Stimulated activated naive CD8-positive, alpha-beta T cell treated with anti-CD3 and anti-CD28 coated beads, Interleukin-15, Interleukin-2, amounts not matched to agents 100 ng/mL and 50 ng/mL, for 24 hours (primary cell): ENCODE results near the gene FHDC1.

Experiments used
- H3K27ac Mint-ChIP-seq: one replicate; pipeline ENCODE4 v1.8.0; 2021; ENCODE audit warnings: mild to moderate bottlenecking, mixed read lengths
- H3K27me3 Mint-ChIP-seq: one replicate; pipeline ENCODE4 v1.8.0; 2021; ENCODE audit warnings: mixed read lengths
- H3K36me3 Mint-ChIP-seq: one replicate; pipeline ENCODE4 v1.8.0; 2021; ENCODE audit warnings: low read depth, mixed read lengths
- H3K4me1 Mint-ChIP-seq: one replicate; pipeline ENCODE4 v1.8.0; 2021; ENCODE audit warnings: low read depth, mixed read lengths
- H3K4me3 Mint-ChIP-seq: one replicate; pipeline ENCODE4 v1.8.0; 2021; ENCODE audit warnings: mild to moderate bottlenecking, mixed read lengths
- H3K9me3 Mint-ChIP-seq: one replicate; pipeline ENCODE4 v1.8.0; 2021; ENCODE audit warnings: mixed read lengths

FHDC1 gene

DNA sequence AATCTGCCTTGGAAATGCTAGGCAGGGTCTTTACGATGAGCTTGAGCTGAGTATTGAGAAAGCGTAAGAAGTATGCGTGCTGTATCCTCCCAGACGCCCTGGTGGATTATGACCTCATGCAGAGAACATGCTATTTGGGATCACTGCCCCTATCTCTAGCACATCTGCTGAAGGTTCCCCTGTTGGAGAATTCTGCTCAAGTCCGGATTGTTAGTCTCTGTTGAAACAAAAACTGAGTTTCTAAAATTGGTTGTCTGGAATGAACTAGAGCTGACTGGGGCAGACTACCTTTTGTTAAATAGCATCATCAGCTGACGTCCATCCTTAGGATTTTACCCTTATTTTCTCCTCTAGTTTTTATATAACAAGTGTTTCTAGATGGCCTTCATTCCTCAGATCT lies 7.5 kb downstream of the FHDC1 start:
- H3K27me3 Mint-ChIP-seq = peaks cover 30% of the 10 kb centered on the region

DNA sequence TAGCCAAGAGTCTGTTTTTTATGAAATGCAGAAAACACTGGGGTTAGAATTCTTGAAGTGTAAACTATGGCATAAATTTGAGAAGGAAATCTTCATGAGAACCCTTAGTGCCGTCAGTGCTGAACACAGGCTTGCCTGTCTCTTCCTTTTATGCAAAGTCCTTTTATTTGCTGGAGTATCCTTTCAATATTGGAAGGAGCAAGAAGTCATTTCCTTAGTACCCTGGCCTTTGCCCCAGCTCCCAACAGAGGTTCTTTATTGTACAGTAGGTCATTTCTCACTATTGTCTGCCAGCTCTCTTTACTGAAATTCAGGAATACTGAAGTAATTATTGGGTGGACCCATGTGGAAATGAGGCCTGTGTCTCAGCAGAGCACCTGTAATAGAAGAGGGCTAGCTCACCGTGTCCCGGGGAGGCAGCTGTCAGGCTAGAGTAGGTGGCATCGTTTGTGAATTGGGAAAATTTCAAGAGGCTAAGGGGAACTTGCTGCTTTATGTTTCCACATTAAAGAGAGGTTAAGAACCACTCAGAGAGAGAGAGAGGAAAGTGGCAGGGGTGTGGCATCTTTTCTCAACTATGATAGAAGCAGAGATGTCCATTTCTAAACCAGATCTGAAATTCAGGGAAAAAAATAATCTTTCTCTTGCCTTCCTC lies 8.7 kb downstream of the FHDC1 start:
- Mint-ChIP-seq H3K27ac (no peak overlapping the region), H3K9me3 (no peaks in the 10 kb centered on the region), H3K27me3 (peaks cover 19% of the 10 kb centered on the region), H3K36me3 (no peaks in the 10 kb centered on the region), H3K4me3 (no peak overlapping the region), H3K4me1 (peaks cover 4% of the 10 kb centered on the region)

More for the DNA sequence above, 7.5 kb downstream of the FHDC1 start:
- Mint-ChIP-seq H3K27ac (no peak overlapping the region), H3K4me1 (peaks cover 4% of the 10 kb centered on the region), H3K4me3 (no peak overlapping the region), H3K36me3 (no peaks in the 10 kb centered on the region), H3K9me3 (no peaks in the 10 kb centered on the region)

DNA sequence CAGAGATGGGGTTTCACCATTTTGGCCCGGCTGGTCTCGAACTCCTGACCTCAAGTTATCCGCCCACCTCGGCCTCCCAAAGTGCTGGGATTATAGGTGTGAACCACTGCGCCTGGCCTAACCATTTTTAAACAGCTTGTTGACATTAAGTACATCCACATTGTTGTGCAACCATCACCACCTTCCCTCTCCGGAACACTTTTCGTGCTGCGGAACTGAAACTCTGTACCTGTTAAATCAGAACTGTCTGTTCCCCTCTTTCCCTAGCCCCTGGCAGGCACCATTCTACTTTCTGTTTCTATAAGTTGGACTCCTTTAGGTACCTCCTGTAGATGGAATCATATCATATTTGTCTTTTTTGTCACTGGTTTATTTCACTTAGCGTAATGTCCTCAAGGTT lies 9.5 kb downstream of the FHDC1 start:
- Mint-ChIP-seq H3K27ac (no peak overlapping the region), H3K36me3 (no peaks in the 10 kb centered on the region), H3K4me1 (peaks cover 4% of the 10 kb centered on the region), H3K9me3 (no peaks in the 10 kb centered on the region), H3K4me3 (no peak overlapping the region), H3K27me3 (peaks cover 17% of the 10 kb centered on the region)

DNA sequence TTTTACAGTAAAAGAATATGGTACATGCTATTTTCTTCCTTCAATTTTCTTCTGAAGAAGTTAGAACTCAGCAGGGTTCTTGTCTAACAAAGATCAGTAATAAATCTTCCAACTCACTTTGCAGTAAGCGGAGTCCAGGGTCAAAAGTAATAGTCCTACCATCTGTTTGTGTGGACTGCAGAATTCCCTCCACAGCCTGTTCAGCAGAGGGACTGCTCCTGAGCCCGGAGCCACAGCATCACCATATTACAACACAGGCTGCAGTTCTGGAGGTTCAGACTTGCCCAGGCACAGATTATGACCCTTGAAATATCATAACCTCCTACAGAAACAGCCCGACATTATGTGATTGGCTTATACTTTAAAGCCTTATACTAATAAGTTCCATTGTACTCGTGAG lies 10.3 kb downstream of the FHDC1 start:
- Mint-ChIP-seq H3K4me1 (peaks cover 4% of the 10 kb centered on the region), H3K4me3 (no peak overlapping the region), H3K27ac (no peak overlapping the region), H3K9me3 (no peaks in the 10 kb centered on the region), H3K27me3 (peaks cover 20% of the 10 kb centered on the region), H3K36me3 (no peaks in the 10 kb centered on the region)

DNA sequence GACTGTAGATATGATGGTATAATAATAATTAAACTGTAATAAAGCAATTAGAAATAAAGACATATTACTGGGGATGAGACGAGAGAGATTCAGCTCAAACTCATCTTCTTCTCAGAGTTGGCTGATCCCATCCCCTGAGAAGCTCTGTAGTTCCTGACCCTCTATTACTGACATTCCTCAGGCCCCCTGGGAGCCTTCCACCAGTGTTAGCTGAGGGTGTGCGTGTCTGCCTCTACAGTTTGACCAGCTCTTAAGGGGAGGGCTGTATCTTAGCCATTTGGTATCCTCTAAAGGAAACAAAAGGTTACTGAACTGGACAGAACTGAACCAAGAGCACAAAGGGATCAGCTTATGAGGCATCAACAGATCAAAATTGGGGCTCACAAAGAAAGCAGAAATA lies 11.2 kb downstream of the FHDC1 start:
- Mint-ChIP-seq H3K27me3 (peaks cover 20% of the 10 kb centered on the region), H3K9me3 (no peaks in the 10 kb centered on the region), H3K4me1 (peaks cover 4% of the 10 kb centered on the region), H3K4me3 (no peak overlapping the region), H3K27ac (no peak overlapping the region), H3K36me3 (no peaks in the 10 kb centered on the region)

DNA sequence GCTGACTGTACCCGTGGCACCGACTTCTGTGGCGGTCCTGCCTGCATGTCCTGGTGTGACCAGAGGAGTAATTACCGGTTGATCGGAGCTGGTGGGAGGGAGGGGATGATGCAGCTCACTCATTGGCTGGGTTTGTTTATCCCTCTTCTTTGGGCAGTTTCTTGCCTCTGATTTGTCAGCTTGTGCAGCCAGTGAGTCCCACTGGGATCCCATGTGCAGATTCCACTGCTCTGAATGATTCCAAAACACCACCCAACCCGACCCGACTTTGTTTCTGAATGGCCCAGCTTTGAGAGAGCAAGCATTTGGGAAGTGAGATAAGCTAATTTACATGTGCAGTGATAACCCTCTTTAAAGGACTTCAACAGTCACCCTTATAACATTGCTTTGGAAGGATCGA lies 13.8 kb downstream of the FHDC1 start:
- Mint-ChIP-seq H3K4me3 (no peak overlapping the region), H3K27ac (no peak overlapping the region), H3K36me3 (no peaks in the 10 kb centered on the region), H3K9me3 (no peaks in the 10 kb centered on the region), H3K27me3 (peaks cover 16% of the 10 kb centered on the region), H3K4me1 (peaks cover 4% of the 10 kb centered on the region)

DNA sequence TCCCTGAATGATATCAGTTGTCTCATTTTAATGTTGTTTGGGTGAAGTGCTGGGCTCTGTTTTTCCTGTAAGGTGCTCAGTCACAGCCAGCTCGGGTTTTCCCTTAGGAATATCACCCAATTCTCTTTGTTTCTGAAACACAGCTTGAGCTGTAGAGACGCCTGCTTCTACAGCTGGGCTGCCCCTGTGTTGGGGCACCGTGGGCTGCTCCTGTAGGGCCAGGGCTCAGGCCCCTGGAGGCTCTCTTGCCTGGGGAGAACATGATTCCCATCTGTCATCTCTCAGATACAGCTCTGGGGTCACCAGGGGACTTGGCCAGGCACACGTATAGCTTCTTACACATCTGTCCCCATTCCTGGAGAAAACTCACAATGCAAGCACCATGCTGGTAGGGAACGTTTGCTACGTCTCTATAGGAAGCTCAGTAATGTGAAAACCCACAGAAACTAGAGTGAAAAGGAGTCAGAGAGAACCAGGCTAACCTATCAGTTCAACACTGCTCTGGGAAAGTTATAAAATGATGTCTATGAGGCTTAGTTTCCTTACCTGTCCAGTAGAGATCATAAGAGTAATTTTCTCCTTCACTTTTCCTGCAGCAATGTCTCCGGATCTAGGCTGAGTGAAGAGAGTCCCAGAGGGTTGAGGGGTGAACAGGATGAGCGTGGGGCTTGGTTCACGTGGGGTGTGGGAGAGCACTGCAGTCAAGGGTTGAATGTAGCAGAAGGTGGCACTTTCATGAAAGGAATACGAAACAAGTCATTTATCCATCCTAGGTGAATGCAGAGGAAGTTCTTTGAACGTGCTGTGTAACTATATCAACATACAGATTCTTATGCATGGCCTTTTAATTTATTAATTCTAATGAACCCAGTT lies 14.5 kb downstream of the FHDC1 start:
- no peaks in the 10 kb centered on the region for H3K36me3 Mint-ChIP-seq
- H3K27me3 Mint-ChIP-seq = peaks cover 16% of the 10 kb centered on the region
- H3K27ac Mint-ChIP-seq = no peak overlapping the region
- H3K4me3 Mint-ChIP-seq = no peak overlapping the region
- H3K9me3 Mint-ChIP-seq = no peaks in the 10 kb centered on the region
- H3K4me1 Mint-ChIP-seq = peaks cover 3% of the 10 kb centered on the region

DNA sequence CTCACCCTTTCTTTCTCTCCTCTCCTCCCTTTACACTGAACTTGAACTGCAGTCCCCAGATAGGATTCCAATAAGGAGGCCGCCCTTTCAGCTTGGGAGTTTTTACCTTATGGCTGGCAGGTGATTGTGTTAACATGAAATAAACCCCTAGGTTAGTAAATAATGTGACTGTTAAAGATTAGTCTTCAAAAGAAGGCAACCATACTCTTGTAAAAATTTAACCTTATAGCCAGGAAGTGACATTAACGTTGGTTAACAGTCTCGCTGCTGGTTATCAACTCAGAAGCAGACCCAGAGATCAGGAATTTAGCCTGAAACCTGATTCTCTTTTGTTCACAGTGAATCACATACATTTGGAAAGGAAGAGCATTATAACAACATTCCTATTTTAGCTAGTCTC lies 15.2 kb downstream of the FHDC1 start:
- Mint-ChIP-seq H3K9me3 (no peaks in the 10 kb centered on the region), H3K27ac (no peak overlapping the region), H3K36me3 (no peaks in the 10 kb centered on the region), H3K27me3 (peaks cover 16% of the 10 kb centered on the region), H3K4me1 (no peaks in the 10 kb centered on the region), H3K4me3 (no peak overlapping the region)

DNA sequence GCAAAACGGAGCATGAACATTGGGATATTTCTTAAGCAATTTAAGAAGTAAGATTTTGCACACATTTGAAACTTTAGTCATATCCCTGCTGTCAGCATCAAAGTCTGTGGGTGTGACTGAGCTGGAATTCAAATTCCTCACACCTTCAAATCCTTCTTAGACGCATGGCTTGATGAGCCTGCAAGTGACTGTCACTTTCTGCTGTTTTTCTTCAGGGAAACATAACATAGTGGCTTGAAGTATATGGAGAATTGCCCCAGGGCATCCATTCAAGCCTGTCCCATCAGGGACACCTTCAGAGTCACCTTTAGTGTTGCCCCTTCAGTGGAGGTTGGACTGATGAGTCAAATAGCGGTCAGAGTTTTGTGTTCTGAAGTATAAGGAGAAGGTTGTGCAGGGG lies 17.4 kb downstream of the FHDC1 start:
- no peaks in the 10 kb centered on the region for H3K9me3 Mint-ChIP-seq
- H3K4me3 Mint-ChIP-seq = no peak overlapping the region
- peaks cover 6% of the 10 kb centered on the region for H3K27me3 Mint-ChIP-seq
- H3K4me1 Mint-ChIP-seq = peaks cover 4% of the 10 kb centered on the region
- H3K36me3 Mint-ChIP-seq = no peaks in the 10 kb centered on the region
- H3K27ac Mint-ChIP-seq = no peak overlapping the region

DNA sequence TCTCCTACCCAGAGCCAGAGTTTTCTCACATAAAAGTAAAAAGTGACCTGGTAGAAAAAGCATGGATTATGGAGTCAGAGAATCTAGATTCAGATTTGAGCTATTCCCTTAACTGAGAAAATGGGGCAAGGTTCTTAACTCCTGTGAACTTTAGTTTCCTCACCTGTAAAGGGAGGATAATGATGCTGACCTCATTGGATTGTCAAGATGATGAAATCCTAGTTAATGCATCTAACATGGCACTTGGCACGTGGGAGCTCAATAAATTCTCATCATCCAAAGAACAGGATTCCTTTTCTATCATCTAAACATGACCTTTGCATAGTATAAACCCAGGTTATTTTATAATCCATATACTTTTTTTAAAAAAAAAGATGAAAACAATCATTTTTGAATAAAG lies 18.6 kb downstream of the FHDC1 start:
- H3K4me1 Mint-ChIP-seq = peaks cover 4% of the 10 kb centered on the region
- H3K9me3 Mint-ChIP-seq = no peaks in the 10 kb centered on the region
- no peak overlapping the region for H3K27ac Mint-ChIP-seq
- H3K4me3 Mint-ChIP-seq = no peak overlapping the region
- no peaks in the 10 kb centered on the region for H3K36me3 Mint-ChIP-seq
- peaks cover 4% of the 10 kb centered on the region for H3K27me3 Mint-ChIP-seq

DNA sequence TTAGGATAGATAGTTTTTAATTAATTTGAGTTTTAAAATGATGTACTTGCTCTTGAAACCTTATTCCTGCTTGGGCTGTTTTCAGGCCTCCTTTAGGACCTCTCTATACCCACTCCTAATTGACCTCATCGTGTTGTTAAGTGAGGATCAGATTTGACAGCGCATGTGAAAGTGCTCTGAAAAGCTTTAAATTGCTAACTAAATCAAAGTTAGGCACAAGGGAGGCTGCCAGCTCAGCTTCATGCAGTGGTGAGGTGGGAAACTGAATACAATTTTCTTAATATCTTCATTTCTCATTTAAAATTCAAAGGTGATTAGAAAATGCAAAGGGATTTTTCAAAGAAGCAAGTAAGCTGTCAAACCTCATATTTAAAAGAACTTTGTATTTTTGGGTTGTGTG lies 20.0 kb downstream of the FHDC1 start:
- Mint-ChIP-seq H3K4me3 (no peak overlapping the region), H3K9me3 (no peaks in the 10 kb centered on the region), H3K36me3 (no peaks in the 10 kb centered on the region), H3K27ac (no peak overlapping the region), H3K27me3 (no peaks in the 10 kb centered on the region), H3K4me1 (peaks cover 4% of the 10 kb centered on the region)

DNA sequence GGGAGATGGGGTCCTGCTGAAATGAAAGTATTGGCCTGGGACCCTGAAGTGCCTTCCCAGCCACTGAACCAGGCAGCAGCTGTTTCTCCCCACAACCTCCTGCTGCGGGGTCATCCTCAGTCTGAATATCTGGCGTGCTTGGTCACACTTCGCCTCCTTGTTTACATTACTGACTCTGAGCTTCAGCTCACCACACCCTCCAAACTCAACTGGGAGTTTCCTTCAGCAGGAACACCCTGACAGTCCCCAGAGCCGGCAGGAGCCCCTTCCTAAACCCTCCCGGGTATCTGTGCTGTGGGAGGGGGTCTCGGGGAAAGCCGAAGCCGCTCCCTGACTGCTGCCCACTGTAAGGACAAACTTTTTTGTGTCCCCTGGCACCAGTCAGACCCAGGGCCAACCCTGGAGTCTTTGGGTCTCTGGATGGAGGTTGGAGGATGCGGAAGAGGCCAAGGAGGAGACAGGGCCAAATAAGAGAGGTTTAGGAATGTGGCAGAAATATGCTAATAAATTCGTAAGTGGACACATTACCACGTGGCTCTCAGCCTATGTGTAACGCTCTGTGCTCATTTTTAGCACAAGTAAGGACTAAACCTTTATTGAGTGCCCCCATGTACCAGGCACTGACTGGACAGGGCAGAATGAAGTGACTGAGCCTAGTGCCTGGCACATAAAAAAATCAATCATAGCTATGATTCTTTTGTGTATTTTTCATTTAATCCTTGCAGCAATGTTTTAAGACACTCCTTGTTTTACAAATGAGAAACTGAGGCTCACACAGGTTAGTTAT lies 20.7 kb downstream of the FHDC1 start:
- no peaks in the 10 kb centered on the region for H3K36me3 Mint-ChIP-seq
- peaks cover 4% of the 10 kb centered on the region for H3K4me1 Mint-ChIP-seq
- no peaks in the 10 kb centered on the region for H3K9me3 Mint-ChIP-seq
- no peaks in the 10 kb centered on the region for H3K27me3 Mint-ChIP-seq
- no peak overlapping the region for H3K4me3 Mint-ChIP-seq
- no peak overlapping the region for H3K27ac Mint-ChIP-seq

DNA sequence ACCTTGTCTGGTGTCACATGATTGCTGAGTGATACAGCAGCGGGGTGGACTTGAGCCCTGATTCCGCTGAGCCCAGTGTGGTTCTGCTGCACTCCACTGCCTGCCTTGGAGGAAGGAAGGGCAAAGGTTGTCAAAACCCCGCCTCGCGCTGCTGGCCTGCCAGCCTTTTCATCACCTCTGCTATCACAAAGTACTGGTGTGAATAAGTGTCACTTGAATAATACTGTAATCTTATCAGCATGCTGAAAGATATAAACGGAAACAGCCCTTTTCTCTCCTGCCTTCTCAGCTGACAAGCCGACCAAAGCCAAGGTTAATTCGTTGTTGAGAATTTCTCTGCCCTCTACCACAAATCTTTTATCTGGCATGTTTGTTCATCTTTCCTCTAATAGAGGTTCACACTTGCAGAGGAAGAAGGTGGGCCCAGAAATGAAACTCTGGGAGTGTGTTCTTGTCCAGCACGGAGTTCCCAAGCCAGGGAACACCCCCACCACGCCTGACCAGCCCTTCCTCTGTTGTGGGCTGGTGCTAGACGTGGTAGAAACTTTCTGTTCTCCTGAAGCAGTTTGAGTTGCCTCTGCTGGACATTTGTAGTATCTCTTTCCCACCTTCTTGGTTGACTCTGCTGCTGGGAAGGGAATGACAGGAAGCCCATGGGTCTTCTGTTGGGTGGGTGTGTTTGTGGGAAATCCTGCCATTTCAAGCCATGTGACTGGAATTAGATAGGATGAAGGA lies 21.5 kb downstream of the FHDC1 start:
- Mint-ChIP-seq H3K4me3 (no peak overlapping the region), H3K27me3 (no peaks in the 10 kb centered on the region), H3K27ac (no peak overlapping the region)

DNA sequence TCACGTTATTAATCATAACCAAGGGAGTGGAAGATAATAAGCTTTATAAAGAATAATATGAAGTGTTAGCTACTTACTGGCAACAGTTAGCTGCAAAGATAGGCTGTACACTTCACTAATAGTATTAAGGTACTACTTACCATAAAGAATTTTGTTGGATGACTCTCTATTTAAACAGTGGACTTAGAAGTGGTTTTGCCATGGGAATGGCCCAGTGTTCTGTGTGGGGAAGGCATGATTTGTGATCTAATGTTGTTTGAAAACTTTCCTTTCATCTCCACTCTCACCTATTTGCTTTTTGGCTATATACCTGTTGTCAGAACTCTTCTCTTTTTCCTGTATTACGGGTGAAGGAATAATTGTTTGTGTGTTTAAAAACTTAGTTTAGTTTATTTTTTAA lies 23.0 kb downstream of the FHDC1 start:
- Mint-ChIP-seq H3K27ac (no peak overlapping the region), H3K4me1 (peaks cover 4% of the 10 kb centered on the region), H3K9me3 (no peaks in the 10 kb centered on the region), H3K27me3 (no peaks in the 10 kb centered on the region), H3K36me3 (no peaks in the 10 kb centered on the region), H3K4me3 (no peak overlapping the region)

More for the DNA sequence above, 21.5 kb downstream of the FHDC1 start:
- no peaks in the 10 kb centered on the region for H3K36me3 Mint-ChIP-seq
- H3K4me1 Mint-ChIP-seq = peaks cover 4% of the 10 kb centered on the region
- H3K9me3 Mint-ChIP-seq = no peaks in the 10 kb centered on the region
